ENCODE measurements around the gene RAB3GAP2. TPM values are rescaled to one million over a fixed set of nuclear protein-coding genes. Genes with fewer than 3 reads are reported as not detected.

RAB3GAP2 gene
- total RNA-seq, 2 experiments from 2014 or later: 34.7 to 39.4 TPM

GRCh38 chr1:220320709-220321108, 48.5 kb upstream of the RAB3GAP2 start:
- CTCF ChIA-PET: no interaction called here
- no peak overlapping the region for H3K4me3 Mint-ChIP-seq
- POLR2A ChIA-PET: no interaction called here
- no peak for TF ChIP-seq CTCF (IDR thresholded peaks at IDR 0.05)
- ATAC-seq (ENCODE audit: poor library complexity) (no peak), DNase-seq (no peak)
- H3K9me3 ChIP-seq (ENCODE audit: control insufficient read depth in 1 of 2, insufficient read depth in 1 of 2, low read length in 2 of 2): no peaks in the 10 kb centered on the region
- H3K36me3 ChIP-seq (ENCODE audit: insufficient read depth, low read length): no peaks in the 10 kb centered on the region
- no peak overlapping the region for H3K27ac Mint-ChIP-seq
- peaks cover 15% of the 10 kb centered on the region for H3K27me3 Mint-ChIP-seq
- H3K27ac ChIP-seq (ENCODE audit: low read depth in 1 of 2, low read length in 2 of 2): no peak overlapping the region
- no peaks in the 10 kb centered on the region for H3K27me3 ChIP-seq (ENCODE audit: control insufficient read depth in 1 of 2, insufficient read depth in 2 of 2, low read length in 2 of 2)
- H3K36me3 Mint-ChIP-seq (ENCODE audit: low read depth): no peaks in the 10 kb centered on the region
- no peaks in the 10 kb centered on the region for H3K4me1 ChIP-seq (ENCODE audit: insufficient read depth, low read length)
- H3K4me3 ChIP-seq (ENCODE audit: low read length): no peak overlapping the region
- intact Hi-C loops (cut with DNase I, micrococcal nuclease): no loop called here
- H3K4me1 Mint-ChIP-seq (ENCODE audit: low read depth): no peaks in the 10 kb centered on the region
- H3K9me3 Mint-ChIP-seq: no peaks in the 10 kb centered on the region

DNA sequence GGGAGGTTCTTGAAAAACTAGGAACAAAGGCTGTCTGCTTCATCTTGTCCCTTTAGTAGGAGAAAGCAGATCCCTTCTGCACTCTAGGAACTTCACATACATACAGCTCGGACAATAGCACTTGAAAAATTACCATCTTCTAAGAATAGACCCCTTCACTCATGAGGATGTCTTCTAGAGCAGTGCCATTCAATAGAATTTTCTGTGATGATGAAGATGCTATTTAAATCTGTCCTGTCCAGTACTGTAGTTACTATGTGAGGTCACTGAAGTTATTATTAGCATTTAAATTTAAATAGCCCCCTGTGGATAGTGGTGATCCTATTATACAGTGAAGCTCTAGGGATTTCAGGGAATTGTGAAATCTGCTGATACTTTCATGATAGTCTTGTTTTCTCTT, 46.4 kb upstream of the RAB3GAP2 start:
- CTCF ChIA-PET: no interaction called here
- Mint-ChIP-seq H3K9me3 (no peaks in the 10 kb centered on the region), H3K4me3 (no peak overlapping the region)

GRCh38 chr1:220317161-220317560, 44.9 kb upstream of the RAB3GAP2 start:
- DNase-seq (no peak), ATAC-seq (ENCODE audit: poor library complexity) (no peak)
- intact Hi-C loops (cut with DNase I, micrococcal nuclease): no loop called here
- Mint-ChIP-seq H3K36me3 (ENCODE audit: low read depth) (no peaks in the 10 kb centered on the region), H3K4me3 (no peak overlapping the region), H3K27me3 (peaks cover 4% of the 10 kb centered on the region), H3K27ac (no peak overlapping the region), H3K4me1 (ENCODE audit: low read depth) (no peaks in the 10 kb centered on the region), H3K9me3 (no peaks in the 10 kb centered on the region)
- Histone ChIP-seq H3K4me1 (ENCODE audit: insufficient read depth, low read length) (no peaks in the 10 kb centered on the region), H3K9me3 (ENCODE audit: control insufficient read depth in 1 of 2, insufficient read depth in 1 of 2, low read length in 2 of 2) (no peaks in the 10 kb centered on the region), H3K4me3 (ENCODE audit: low read length) (no peak overlapping the region), H3K36me3 (ENCODE audit: insufficient read depth, low read length) (no peaks in the 10 kb centered on the region), H3K27ac (ENCODE audit: low read depth in 1 of 2, low read length in 2 of 2) (no peak overlapping the region), H3K27me3 (ENCODE audit: control insufficient read depth in 1 of 2, insufficient read depth in 2 of 2, low read length in 2 of 2) (no peaks in the 10 kb centered on the region)
- CTCF ChIA-PET: no interaction called here
- no peak for TF ChIP-seq CTCF (IDR thresholded peaks at IDR 0.05)
- POLR2A ChIA-PET: no interaction called here

More for the DNA sequence above, 46.4 kb upstream of the RAB3GAP2 start:
- POLR2A ChIA-PET: no interaction called here
- H3K36me3 Mint-ChIP-seq (ENCODE audit: low read depth): no peaks in the 10 kb centered on the region
- intact Hi-C loops (cut with DNase I, micrococcal nuclease): no loop called here
- Histone ChIP-seq H3K9me3 (ENCODE audit: control insufficient read depth in 1 of 2, insufficient read depth in 1 of 2, low read length in 2 of 2) (no peaks in the 10 kb centered on the region), H3K36me3 (ENCODE audit: insufficient read depth, low read length) (no peaks in the 10 kb centered on the region), H3K4me1 (ENCODE audit: insufficient read depth, low read length) (no peaks in the 10 kb centered on the region), H3K27me3 (ENCODE audit: control insufficient read depth in 1 of 2, insufficient read depth in 2 of 2, low read length in 2 of 2) (no peaks in the 10 kb centered on the region), H3K4me3 (ENCODE audit: low read length) (no peak overlapping the region), H3K27ac (ENCODE audit: low read depth in 1 of 2, low read length in 2 of 2) (no peak overlapping the region)
- no peaks in the 10 kb centered on the region for H3K4me1 Mint-ChIP-seq (ENCODE audit: low read depth)
- DNase-seq (no peak), ATAC-seq (ENCODE audit: poor library complexity) (no peak)
- no peak overlapping the region for H3K27ac Mint-ChIP-seq
- TF ChIP-seq CTCF (IDR thresholded peaks at IDR 0.05): no peak
- H3K27me3 Mint-ChIP-seq: peaks cover 5% of the 10 kb centered on the region

All from CD4-positive, alpha-beta T cell (primary cell).